ENCODE measurements around the gene OR52B6. TPM values are rescaled to one million over a fixed set of nuclear protein-coding genes. Genes with fewer than 3 reads are reported as not detected.
"Not testable (repeated sequence)": the region's sequence is repeated elsewhere in the genome, so short reads cannot be mapped to it uniquely, and the experiment has no call there.

Gene OR52B6, protein sequence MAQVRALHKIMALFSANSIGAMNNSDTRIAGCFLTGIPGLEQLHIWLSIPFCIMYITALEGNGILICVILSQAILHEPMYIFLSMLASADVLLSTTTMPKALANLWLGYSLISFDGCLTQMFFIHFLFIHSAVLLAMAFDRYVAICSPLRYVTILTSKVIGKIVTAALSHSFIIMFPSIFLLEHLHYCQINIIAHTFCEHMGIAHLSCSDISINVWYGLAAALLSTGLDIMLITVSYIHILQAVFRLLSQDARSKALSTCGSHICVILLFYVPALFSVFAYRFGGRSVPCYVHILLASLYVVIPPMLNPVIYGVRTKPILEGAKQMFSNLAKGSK
- total RNA-seq, result not detected

DNA sequence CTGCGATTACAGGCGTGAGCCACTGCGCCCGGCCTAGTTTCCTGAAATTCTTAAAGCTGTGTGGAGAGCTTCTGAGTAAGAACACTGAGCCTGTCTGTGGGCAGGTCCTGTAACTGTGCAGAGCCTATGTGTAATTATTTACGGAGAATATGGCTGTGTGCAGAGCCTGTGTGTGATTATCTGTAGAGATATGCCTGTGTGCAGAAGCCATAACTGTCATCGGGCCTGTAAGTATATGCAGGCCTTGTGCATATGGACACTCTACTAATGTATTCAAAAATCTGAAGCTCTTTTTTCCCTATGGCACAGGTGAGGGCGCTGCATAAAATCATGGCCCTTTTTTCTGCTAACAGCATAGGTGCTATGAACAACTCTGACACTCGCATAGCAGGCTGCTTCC is at the start of gene OR52B6:
Gene OR52B6 (plus strand): TSS at position 301 of the 400 bp plus-strand sequence. CDS start 0 bp downstream, at position 301.
- DNase-seq, result no peak

DNA sequence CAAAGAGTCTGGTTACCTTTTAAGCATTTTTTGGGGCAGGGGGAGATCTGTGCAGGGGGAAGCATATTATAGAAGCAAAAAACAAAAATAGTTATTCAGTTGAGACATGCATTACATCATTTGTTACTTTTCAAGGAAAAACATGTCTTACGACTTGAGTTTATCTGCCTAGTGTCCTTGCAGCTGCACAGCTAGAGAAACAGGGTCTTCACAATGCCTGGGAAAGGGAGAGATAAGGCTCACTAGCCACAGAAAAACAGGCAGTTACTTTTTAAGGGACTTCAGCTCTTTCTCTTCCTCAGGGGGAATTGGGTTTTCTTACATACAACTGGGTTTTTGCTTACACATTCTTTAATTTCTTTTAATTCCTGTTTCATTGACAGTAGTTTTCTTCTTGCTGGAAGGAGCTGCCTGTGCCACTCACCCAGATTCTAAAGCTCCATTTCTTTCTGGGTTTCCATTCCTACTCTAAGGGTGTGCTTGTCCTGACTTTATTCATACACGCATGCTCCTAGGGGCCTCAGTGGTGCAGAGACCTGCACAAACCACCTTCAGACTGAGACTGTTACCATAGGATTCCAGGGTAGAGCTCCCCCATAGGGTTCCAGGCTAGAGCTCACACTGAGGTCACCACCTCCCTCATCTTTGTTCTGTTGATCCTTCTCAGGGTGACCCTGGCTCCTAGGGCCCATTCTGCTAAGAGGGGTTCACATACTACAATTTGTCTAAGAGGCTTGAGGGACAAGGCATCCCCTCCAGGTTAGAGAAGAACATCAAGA is 49.4 kb upstream of the OR52B6 start:
- no peak for DNase-seq

DNA sequence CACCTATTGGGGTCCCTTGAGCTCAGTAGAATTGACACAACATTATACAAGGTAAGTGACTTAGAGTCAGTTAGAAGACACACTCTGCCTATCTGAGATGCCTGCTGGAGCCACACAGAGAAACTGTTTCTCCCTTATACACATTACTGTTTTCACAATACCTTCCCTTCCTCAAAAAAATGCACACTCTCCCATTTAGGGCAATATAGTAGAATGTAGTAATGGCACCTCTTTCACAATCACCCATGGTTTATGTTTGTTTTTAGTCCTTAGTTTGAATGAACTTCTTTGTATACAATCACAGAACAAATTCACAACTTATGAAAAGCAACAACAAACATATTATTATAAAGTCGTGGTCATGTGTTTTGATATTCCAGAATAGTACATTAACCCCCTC is 46.6 kb upstream of the OR52B6 start:
- no peak for DNase-seq

DNA sequence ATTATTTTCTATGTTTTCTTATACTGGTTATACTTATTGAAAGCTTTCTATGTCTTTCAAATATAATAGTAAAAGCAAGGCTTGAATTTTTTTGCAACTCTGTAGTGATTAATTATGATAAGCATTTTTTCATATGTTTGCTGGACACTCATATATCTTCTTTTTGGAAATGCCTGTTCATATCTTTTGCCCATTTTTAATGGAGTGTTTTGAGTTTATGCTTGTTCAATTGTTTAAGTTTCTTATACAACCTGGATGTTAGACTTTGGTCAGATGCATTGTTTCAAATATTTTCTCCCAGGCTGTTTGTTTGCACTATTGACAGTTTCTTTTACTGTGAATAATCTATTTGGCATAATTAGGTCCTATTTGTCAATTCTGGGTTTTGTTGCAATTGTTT is 44.2 kb upstream of the OR52B6 start:
- no peak for DNase-seq

GRCh38 chr11:5541427-5541826 is 39.2 kb upstream of the OR52B6 start:
- DNase-seq, result no peak

DNA sequence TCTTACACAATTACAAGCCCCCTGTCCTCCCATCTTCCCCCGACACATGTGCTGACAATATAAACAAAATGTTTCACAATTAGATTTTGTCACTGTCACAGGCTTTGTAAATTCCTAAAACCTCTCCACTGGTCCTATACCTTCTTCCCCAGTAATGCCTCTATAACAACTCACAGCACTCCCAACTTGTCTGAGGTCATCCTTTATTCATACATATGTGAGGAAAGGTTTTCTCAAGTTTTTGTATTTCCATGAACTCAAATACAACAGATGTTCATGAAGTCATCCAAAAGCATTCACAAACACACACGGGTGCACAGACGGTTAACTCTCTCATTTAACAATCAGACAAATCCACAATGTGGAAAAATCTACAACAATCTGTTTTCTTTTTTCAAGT is 34.2 kb upstream of the OR52B6 start:
- peak; percentile 0 for DNase-seq

GRCh38 chr11:5547982-5548381 is 32.7 kb upstream of the OR52B6 start:
- no peak for DNase-seq

- DNase-seq, result no peak
Measured at GRCh38 chr11:5548440-5548839, 32.2 kb upstream of the OR52B6 start, which contains the start of gene OR52H1. Gene OR52H1 (minus strand): TSS chr11:5548540. CDS start chr11:5545505, 3,035 bp downstream.

DNA sequence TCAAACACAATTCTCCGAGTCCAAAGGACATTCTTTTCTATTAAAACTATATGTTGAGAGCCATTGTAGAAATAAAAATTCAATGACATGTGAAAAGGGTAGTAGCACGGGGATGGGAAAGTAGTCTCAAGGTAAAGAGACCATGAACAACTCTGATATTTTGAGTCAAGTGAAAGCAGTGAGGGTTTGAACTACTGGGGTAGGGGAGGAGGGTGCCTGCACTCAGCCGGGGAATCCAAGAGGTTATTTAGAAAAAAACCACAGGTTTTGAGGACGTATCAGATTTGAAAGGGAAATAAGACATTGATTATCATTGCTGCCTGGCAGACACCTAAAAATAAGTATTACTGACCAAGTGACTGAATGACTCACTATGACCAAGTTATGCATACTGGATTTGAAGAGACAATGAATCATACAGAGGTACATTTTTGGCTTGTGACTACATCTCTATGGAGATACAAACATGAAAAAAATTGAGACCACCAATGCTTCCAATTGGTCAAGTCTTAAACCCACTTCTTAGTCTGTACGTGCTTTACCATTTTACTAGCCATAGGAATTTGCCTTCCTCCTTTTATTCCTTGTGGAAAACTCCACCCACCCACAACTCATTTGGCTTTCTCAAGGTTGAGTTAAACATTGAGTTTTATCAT is 30.1 kb upstream of the OR52B6 start:
- DNase-seq, result no peak

GRCh38 chr11:5553343-5553742 is 27.3 kb upstream of the OR52B6 start:
- DNase-seq, result no peak

DNA sequence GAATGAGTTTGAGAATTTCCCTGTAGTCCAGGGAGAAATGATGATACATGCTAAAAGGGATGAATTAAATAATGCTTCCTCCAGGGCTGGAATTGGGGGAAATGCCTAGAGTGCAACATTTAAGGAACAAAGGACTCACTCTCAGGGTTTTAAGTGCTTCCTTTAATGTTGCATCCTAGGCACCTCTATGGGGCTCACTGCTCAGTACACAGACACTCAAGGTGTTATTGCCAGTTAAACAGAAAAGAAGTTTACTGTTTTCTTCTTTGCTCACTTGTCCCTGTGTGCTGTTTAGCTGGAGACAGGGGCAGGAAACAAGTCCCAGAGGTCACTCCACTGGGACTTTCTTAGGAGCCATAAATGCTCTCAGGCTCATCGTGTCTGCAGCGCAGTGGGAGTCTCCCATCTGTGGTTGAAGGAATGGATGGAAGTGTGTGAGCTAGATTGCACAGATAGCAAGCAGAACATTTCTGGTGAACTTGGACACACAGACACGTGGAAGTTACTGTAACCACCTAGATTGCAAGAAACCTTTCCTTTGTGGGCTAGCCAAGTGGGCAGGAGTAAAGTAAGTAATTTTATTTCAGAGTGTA is 24.0 kb upstream of the OR52B6 start:
- DNase-seq, result no peak

GRCh38 chr11:5557751-5558150 is 22.9 kb upstream of the OR52B6 start:
- no peak for DNase-seq

GRCh38 chr11:5564259-5565019 is 16.2 kb upstream of the OR52B6 start:
- no peak for DNase-seq

- DNase-seq, result no peak
Measured at GRCh38 chr11:5574654-5575053, 6.0 kb upstream of the OR52B6 start.

DNA sequence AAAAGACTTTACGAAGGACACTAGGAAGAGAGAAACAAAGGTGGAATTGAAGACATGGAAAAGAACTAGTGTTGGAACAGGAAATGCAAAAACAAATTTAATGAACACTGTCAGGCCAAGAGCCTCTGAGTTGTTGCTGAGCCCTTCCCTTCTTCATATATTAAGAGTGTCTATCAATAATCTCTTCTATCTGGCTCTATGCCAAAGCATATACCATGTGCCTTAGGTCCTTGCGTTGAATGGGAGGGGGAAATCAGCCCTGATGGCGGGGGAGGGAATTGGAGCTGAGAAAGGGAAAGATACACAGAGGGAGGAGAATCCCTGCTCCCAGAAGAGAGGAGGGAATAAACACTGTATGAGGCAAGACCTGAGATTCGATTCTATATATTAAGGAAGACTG is 5.5 kb upstream of the OR52B6 start:
- DNase-seq, result no peak

- no peak for DNase-seq
Measured at GRCh38 chr11:5577101-5577500, 3.6 kb upstream of the OR52B6 start.

DNA sequence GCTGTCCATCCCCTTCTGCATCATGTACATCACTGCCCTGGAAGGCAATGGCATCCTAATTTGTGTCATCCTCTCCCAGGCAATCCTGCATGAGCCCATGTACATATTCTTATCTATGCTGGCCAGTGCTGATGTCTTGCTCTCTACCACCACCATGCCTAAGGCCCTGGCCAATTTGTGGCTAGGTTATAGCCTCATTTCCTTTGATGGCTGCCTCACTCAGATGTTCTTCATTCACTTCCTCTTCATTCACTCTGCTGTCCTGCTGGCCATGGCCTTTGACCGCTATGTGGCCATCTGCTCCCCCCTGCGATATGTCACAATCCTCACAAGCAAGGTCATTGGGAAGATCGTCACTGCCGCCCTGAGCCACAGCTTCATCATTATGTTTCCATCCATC is 337 bp downstream of the OR52B6 start:
- no peak for DNase-seq

DNA sequence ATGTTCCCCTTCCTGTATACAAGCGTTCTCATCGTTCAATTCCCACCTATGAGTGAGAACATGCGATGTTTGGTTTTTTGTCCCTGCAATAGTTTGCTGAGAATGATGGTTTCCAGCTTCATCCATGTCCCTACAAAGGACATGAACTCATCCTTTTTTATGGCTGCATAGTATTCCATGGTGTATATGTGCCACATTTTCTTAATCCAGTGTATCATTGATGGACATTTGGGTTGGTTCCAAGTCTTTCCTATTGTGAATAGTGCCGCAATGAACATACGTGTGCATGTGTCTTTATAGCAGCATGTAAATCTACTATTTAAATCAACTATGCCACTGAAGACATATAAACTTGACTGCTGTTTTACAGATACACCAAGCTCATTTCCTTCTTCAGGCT is 3.8 kb downstream of the OR52B6 start:
- DNase-seq, result not testable (repeated sequence)

DNA sequence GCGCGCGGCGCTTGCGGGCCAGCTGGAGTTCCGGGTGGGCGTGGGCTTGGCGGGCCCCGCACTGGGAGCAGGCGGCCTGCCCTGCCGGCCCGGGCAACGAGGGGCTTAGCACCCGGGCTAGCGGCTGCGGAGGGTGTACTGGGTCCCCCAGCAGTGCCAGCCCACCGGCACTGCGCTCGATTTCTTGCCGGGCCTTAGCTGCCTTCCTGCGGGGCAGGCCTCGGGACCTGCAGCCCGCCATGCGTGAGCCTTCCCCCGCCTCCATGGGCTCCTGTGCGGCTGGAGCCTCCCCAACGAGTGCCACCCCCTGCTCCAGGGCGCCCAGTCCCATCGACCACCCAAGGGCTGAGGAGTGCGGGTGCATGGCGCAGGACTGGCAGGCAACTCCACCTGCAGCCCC is 9.2 kb downstream of the OR52B6 start:
- not testable (repeated sequence) for DNase-seq

DNA sequence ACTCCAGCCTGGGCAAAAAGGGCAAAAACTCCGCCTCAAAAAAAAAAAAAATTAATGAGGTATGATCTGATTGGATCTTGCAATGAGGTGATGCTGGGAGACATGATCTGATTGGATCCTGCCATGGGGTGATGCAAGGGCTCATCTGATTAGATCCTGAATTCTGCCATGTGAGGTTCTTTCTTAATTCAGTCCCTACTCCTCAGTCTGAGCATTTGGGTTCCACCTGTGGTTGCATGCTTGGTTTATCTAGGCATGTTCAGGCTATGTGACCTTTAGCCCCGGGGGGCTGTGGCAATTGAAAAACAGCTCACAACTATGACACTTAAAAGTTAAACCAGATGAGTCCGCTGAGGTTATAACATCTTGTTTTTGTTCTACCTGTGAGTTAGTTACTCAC is 10.9 kb downstream of the OR52B6 start:
- DNase-seq, result no peak

- DNase-seq, result no peak
Measured at GRCh38 chr11:5592615-5593014, 11.9 kb downstream of the OR52B6 start.

DNA sequence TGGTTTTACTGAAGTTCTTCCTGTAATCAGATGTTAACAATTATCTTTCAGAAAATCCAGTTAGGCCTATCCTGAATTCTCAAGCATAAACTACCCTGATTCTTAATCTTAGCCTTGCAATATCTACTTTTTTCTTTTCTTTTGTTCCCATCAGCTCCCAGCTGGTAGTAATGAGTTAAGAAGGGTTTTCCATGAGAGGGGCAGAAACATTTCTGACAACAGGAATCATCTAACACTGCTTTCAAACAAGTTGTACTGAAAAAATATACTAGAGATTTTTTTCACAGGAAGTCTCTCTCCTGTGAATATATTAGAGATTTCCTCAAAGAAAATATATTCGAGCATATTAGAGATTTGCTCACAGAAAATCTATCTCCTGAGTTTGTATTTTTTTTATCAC is 12.5 kb downstream of the OR52B6 start:
- DNase-seq, result no peak
